ENCODE results near the gene MREG. TPM values are rescaled to one million over a fixed set of nuclear protein-coding genes. Genes with fewer than 3 reads are reported as not detected.

Gene MREG
- total RNA-seq, 1 experiment from 2014 or later = 16.9 TPM

- H3K36me3 ChIP-seq (ENCODE audit: control insufficient read depth in 1 of 2, insufficient read depth in 2 of 2, low read length in 2 of 2) = no peaks in the 10 kb centered on the region
- no peak overlapping the region for H3K4me2 ChIP-seq (ENCODE audit: low read length)
- no peak overlapping the region for H3K4me3 ChIP-seq (replicated peaks in 1 of 2; ENCODE audit: low read depth in 1 of 2, low read length in 2 of 2)
- ChIA-PET POLR2A (no interaction called here), CTCF (no interaction called here), RAD21 (ENCODE audit: low non-redundant PET in 1 of 2, low total read pairs in 2 of 2, uncharacterized antibody in 2 of 2, unreplicated experiment in 2 of 2) (no interaction called here)
- no peak overlapping the region for H2AFZ ChIP-seq (ENCODE audit: low read depth, low read length, poor library complexity, severe bottlenecking)
- H3K79me2 ChIP-seq (ENCODE audit: insufficient read depth, low read length) = peaks cover 6% of the 10 kb centered on the region; the same call in 1 of the 2 replicates
- no peaks in the 10 kb centered on the region for H3K9me2 ChIP-seq (ENCODE audit: insufficient read depth)
- DNase-seq (ENCODE audit: low read depth, low spot score) (no peak), ATAC-seq (no peak)
- TF ChIP-seq ZNF274 (IDR thresholded peaks at IDR 0.05; ENCODE audit: low read depth, low read length) = no peak
- TF ChIP-seq SRF (IDR thresholded peaks at IDR 0.05; ENCODE audit: low read depth) = no peak
- TF ChIP-seq TCF7L2 (IDR thresholded peaks at IDR 0.05; ENCODE audit: borderline replicate concordance, extremely low read depth, insufficient read depth, insufficient read length) = no peak
- peak; percentile 36; the same call in 1 of the 2 replicates for TF ChIP-seq MAX (IDR thresholded peaks at IDR 0.05)
- no peak for TF ChIP-seq EGR1 (IDR thresholded peaks at IDR 0.05; ENCODE audit: low read depth)
- TF ChIP-seq ATF3 (IDR thresholded peaks at IDR 0.05) = no peak
- TF ChIP-seq SIN3A (IDR thresholded peaks at IDR 0.05; ENCODE audit: low read depth) = no peak
- no peak overlapping the region for H3K9ac ChIP-seq (ENCODE audit: low read length)
- H3K9me3 ChIP-seq (ENCODE audit: control insufficient read depth in 1 of 2, insufficient read depth in 1 of 2, low read depth in 1 of 2, low read length in 2 of 2) = no peaks in the 10 kb centered on the region
- H3K4me1 ChIP-seq (ENCODE audit: control insufficient read depth in 1 of 2, insufficient read depth in 2 of 2, low read length in 2 of 2) = peaks cover 3 to 15% of the 10 kb centered on the region in 2 experiments; a peak in 3 of 4 replicates
- intact Hi-C loops (cut with micrococcal nuclease) = no loop called here
- no peak overlapping the region for H3K27ac ChIP-seq (ENCODE audit: low read depth, low read length)
- H3K27me3 ChIP-seq (ENCODE audit: insufficient read depth, low read length) = no peaks in the 10 kb centered on the region
- no peaks in the 10 kb centered on the region for H4K20me1 ChIP-seq (ENCODE audit: insufficient read depth)
- no TSS peak for BruUV-seq (replicated peaks)
These were observed 4.0 kb upstream of the MREG start for GRCh38 chr2:216017365-216017764.

GRCh38 chr2:216016581-216016980, 3.2 kb upstream of the MREG start:
- Histone ChIP-seq H3K36me3 (ENCODE audit: control insufficient read depth in 1 of 2, insufficient read depth in 2 of 2, low read length in 2 of 2) (no peaks in the 10 kb centered on the region), H3K27me3 (ENCODE audit: insufficient read depth, low read length) (no peaks in the 10 kb centered on the region), H3K27ac (ENCODE audit: low read depth, low read length) (no peak overlapping the region), H4K20me1 (ENCODE audit: insufficient read depth) (no peaks in the 10 kb centered on the region), H3K79me2 (ENCODE audit: insufficient read depth, low read length) (peaks cover 13% of the 10 kb centered on the region), H3K9me3 (ENCODE audit: control insufficient read depth in 1 of 2, insufficient read depth in 1 of 2, low read depth in 1 of 2, low read length in 2 of 2) (no peaks in the 10 kb centered on the region), H3K4me1 (ENCODE audit: control insufficient read depth in 1 of 2, insufficient read depth in 2 of 2, low read length in 2 of 2) (peaks cover 10 to 22% of the 10 kb centered on the region in 2 experiments; a peak in 3 of 4 replicates), H3K9ac (ENCODE audit: low read length) (no peak overlapping the region), H3K4me2 (ENCODE audit: low read length) (no peak overlapping the region), H3K4me3 (replicated peaks in 1 of 2; ENCODE audit: low read depth in 1 of 2, low read length in 2 of 2) (no peak overlapping the region), H2AFZ (ENCODE audit: low read depth, low read length, poor library complexity, severe bottlenecking) (no peak overlapping the region), H3K9me2 (ENCODE audit: insufficient read depth) (no peaks in the 10 kb centered on the region)
- DNase-seq (ENCODE audit: low read depth, low spot score) (no peak), ATAC-seq (no peak)
- intact Hi-C loops (cut with micrococcal nuclease) = no loop called here
- ChIA-PET POLR2A (no interaction called here), RAD21 (ENCODE audit: low non-redundant PET in 1 of 2, low total read pairs in 2 of 2, uncharacterized antibody in 2 of 2, unreplicated experiment in 2 of 2) (no interaction called here), CTCF (interaction anchor here (1.2 to 1.7 kb wide), 2 partner anchors 9 to 10 kb away, joined by 3 to 5 read pairs; no protein-coding TSS in a partner anchor)
- no TSS peak for BruUV-seq (replicated peaks)
- no peak for TF ChIP-seq YY1 (IDR thresholded peaks at IDR 0.05; ENCODE audit: extremely low read depth, insufficient replicate concordance, low read depth, low read length)
- no peak for TF ChIP-seq SRF (IDR thresholded peaks at IDR 0.05; ENCODE audit: low read depth)
- no peak for TF ChIP-seq EZH2 (IDR thresholded peaks at IDR 0.05)
- no peak for TF ChIP-seq ZFX (IDR thresholded peaks at IDR 0.05)
- no peak for TF ChIP-seq POLR2A (IDR thresholded peaks at IDR 0.05; ENCODE audit: borderline replicate concordance, extremely low read depth, insufficient read depth, insufficient read length)
- no peak for TF ChIP-seq EGR1 (IDR thresholded peaks at IDR 0.05; ENCODE audit: low read depth)
- TF ChIP-seq CBX3 (IDR thresholded peaks at IDR 0.05; ENCODE audit: low read depth) = no peak
- TF ChIP-seq SP1 (IDR thresholded peaks at IDR 0.05; ENCODE audit: low read depth) = no peak
- TF ChIP-seq REST (IDR thresholded peaks at IDR 0.05; ENCODE audit: low read depth) = no peak
- no peak for TF ChIP-seq MAX (IDR thresholded peaks at IDR 0.05)
- TF ChIP-seq JUND (IDR thresholded peaks at IDR 0.05) = no peak
- TF ChIP-seq TCF7L2 (IDR thresholded peaks at IDR 0.05; ENCODE audit: borderline replicate concordance, extremely low read depth, insufficient read depth, insufficient read length) = no peak

Data from HCT116 (cell line).